Transverse colon (tissue), 3 donors: ENCODE measurements around the gene KCNG1.

Experiments
- POLR2A ChIP-seq: fragments of 450-650 bp; IDR thresholded peaks from one replicate; pipeline ENCODE4 v1.6.1; 2016; ENCODE audit warnings: antibody characterized with exemption, mild to moderate bottlenecking, moderate library complexity
- TF ChIP-seq, protein P1 (sequence below), 5 experiments: fragments of 200-600 bp in 3 of 5; fragments of 450-650 bp in 2 of 5; sonication (generic) in 3 of 5; IDR thresholded peaks; 1 replicate in 2 of 5; 2 replicates in 3 of 5; pipeline ENCODE4 v1.5.1; 2016 to 2017; ENCODE audit warnings: antibody characterized with exemption in 5 of 5, inconsistent platforms in 3 of 5, mild to moderate bottlenecking in 2 of 5, moderate library complexity in 1 of 5

DNA sequence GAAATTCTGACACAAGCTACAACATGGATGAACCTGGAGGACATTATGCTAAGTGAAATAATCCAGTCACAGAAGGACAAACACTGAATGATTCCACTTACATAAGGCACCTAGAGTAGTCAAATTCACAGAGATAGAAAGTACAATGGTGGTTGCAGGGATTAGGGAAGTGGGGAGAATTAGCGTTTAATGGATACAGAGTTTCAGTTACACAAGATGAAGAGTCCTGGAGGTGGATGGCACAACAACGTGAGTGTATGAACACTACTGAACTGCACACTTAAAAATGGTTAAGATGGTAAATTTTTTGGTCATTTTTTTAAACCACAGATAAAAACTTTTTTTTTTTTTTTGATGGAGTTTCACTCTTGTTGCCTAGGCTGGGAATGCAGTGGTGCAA is 39.6 kb downstream of the KCNG1 start:
- TF ChIP-seq, protein P1, sequence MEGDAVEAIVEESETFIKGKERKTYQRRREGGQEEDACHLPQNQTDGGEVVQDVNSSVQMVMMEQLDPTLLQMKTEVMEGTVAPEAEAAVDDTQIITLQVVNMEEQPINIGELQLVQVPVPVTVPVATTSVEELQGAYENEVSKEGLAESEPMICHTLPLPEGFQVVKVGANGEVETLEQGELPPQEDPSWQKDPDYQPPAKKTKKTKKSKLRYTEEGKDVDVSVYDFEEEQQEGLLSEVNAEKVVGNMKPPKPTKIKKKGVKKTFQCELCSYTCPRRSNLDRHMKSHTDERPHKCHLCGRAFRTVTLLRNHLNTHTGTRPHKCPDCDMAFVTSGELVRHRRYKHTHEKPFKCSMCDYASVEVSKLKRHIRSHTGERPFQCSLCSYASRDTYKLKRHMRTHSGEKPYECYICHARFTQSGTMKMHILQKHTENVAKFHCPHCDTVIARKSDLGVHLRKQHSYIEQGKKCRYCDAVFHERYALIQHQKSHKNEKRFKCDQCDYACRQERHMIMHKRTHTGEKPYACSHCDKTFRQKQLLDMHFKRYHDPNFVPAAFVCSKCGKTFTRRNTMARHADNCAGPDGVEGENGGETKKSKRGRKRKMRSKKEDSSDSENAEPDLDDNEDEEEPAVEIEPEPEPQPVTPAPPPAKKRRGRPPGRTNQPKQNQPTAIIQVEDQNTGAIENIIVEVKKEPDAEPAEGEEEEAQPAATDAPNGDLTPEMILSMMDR (IDR thresholded peaks at IDR 0.05) = no peak
- TF ChIP-seq POLR2A = no peak
